ENCODE measurements around the gene PPP2R2C.

PPP2R2C gene

DNA sequence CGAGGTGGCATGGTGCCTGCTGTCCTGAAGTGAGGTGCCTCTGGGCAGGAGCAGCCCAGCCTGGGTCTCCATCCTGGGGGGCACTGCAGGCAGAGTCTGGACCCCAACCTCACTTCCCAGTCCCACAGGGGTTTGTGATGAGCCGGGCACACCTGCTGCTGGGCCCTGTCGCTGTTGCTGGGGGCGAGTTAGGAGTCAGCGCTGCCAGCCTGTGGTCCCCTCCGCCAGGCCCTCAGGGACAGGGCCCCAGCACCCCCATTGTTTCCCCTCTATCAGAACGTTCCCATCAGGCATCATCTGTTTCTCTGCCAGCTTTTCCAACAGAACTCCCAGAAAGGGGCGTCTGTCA is 179.3 kb downstream of the PPP2R2C start (continued):
- TF ChIP-seq ZNF19 (tag by site-specific recombination; IDR thresholded peaks at IDR 0.05; ENCODE audit: low read depth), result no peak
- no peak for TF ChIP-seq ZNF174 (tag by site-specific recombination; IDR thresholded peaks at IDR 0.05)
- no peak for TF ChIP-seq ZNF843 (tag by site-specific recombination; IDR thresholded peaks at IDR 0.05)
- TF ChIP-seq, protein P1, sequence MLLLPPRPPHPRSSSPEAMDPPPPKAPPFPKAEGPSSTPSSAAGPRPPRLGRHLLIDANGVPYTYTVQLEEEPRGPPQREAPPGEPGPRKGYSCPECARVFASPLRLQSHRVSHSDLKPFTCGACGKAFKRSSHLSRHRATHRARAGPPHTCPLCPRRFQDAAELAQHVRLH (tag by site-specific recombination; IDR thresholded peaks at IDR 0.05), result no peak
- TF ChIP-seq ZNF514 (tag by site-specific recombination; IDR thresholded peaks at IDR 0.05), result no peak
- no peak for TF ChIP-seq ZNF16 (tag by site-specific recombination; IDR thresholded peaks at IDR 0.05; ENCODE audit: low read depth)
- TF ChIP-seq ZNF426 (tag by site-specific recombination; IDR thresholded peaks at IDR 0.05), result no peak

DNA sequence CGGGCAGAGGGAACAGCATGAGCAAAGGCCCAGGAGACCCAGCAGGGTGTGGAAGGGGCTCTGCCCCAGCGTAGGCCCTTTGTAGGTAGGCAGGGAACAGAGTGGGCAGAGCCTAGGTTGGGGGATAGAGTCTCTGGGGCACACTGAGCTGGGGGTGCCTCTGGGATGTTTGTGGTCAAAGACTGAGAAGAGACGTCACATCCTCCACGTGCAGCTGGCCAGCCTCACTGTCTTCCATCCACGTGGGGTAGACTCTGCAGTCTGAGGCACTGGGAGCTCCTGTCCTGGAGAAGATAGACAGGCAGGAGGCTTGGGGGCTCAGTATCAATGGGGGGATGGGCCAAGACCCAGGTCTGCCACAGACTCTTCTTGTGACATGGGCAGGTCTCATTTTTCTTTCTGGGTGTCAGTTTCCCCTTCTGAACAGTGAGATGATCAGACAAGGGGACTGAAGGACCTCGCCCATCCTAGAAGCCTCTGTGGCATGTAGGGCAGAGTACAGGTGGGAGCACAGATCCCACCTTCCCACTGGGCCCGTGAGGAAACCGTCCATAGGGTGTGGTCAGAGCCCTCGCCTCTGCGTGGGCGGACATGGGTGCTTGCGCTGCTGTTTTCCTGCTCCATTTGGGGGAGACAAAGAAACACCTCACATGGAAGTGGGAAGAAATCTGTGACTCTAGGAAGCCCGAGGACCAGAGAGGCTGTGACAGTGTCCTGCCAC is 179.9 kb downstream of the PPP2R2C start:
- H3K36me3 ChIP-seq (ENCODE audit: control insufficient read depth in 2 of 2, insufficient read depth in 1 of 2, low read length in 2 of 2), result peaks cover 0 to 69% of the 10 kb centered on the region in 2 experiments; a peak in 1 of 3 replicates
- no peak overlapping the region for H3K4me3 ChIP-seq (ENCODE audit: low read depth, low read length)
- no peaks in the 10 kb centered on the region for H3K9me3 ChIP-seq (ENCODE audit: control insufficient read depth, insufficient read depth, low read depth, low read length)
- TF ChIP-seq TCF7L2 (IDR thresholded peaks at IDR 0.05; ENCODE audit: borderline replicate concordance, low read depth, low read length), result no peak
- TF ChIP-seq, protein P2, sequence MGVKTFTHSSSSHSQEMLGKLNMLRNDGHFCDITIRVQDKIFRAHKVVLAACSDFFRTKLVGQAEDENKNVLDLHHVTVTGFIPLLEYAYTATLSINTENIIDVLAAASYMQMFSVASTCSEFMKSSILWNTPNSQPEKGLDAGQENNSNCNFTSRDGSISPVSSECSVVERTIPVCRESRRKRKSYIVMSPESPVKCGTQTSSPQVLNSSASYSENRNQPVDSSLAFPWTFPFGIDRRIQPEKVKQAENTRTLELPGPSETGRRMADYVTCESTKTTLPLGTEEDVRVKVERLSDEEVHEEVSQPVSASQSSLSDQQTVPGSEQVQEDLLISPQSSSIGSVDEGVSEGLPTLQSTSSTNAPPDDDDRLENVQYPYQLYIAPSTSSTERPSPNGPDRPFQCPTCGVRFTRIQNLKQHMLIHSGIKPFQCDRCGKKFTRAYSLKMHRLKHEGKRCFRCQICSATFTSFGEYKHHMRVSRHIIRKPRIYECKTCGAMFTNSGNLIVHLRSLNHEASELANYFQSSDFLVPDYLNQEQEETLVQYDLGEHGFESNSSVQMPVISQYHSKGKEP (tag by site-specific recombination; IDR thresholded peaks at IDR 0.05), result no peak
- TF ChIP-seq, protein P3, sequence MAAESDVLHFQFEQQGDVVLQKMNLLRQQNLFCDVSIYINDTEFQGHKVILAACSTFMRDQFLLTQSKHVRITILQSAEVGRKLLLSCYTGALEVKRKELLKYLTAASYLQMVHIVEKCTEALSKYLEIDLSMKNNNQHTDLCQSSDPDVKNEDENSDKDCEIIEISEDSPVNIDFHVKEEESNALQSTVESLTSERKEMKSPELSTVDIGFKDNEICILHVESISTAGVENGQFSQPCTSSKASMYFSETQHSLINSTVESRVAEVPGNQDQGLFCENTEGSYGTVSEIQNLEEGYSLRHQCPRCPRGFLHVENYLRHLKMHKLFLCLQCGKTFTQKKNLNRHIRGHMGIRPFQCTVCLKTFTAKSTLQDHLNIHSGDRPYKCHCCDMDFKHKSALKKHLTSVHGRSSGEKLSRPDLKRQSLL (tag by site-specific recombination; IDR thresholded peaks at IDR 0.05), result no peak
- TF ChIP-seq ZNF600 (tag by site-specific recombination; IDR thresholded peaks at IDR 0.05), result no peak
- TF ChIP-seq ZSCAN16 (tag by site-specific recombination; IDR thresholded peaks at IDR 0.05), result no peak
- no peak for TF ChIP-seq ZNF324 (tag by site-specific recombination; IDR thresholded peaks at IDR 0.05)
- no peak for TF ChIP-seq ZNF768 (tag by site-specific recombination; IDR thresholded peaks at IDR 0.05)
- TF ChIP-seq ZNF132 (tag by site-specific recombination; IDR thresholded peaks at IDR 0.05; ENCODE audit: borderline replicate concordance), result no peak
- ChIA-PET POLR2A (no interaction called here), CTCF (no interaction called here)
- no peaks in the 10 kb centered on the region for H3K4me1 ChIP-seq (ENCODE audit: control insufficient read depth, insufficient read depth, low read length)
- no peak overlapping the region for H3K27ac ChIP-seq (ENCODE audit: extremely low read depth, low read depth, low read length)

DNA sequence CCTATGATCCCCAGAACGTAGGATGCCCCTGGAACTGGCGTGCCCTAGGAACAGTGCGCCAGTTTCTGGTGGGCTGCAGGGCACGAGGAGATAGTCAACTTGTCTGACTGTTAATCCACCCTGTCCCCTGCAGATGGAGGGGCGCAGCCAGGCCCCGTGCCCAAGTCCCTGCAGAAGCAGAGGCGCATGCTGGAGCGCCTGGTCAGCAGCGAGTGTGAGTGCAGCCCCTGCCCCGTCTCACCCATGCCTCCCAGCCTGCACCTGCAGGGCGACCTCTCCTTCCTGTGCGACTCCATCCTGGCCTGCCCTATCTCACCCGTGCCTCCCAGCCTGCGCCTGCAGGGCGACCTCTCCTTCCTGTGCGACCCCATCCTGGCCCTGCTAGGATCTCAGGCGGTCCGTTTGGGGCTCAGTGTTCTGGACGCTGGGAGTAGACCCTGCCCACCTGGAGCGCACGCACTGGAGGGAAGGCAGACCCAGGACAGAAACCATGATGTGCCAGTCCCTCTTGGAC is 180.6 kb downstream of the PPP2R2C start:
- no peak overlapping the region for H3K27ac ChIP-seq (ENCODE audit: extremely low read depth, low read depth, low read length)
- no peaks in the 10 kb centered on the region for H3K9me3 ChIP-seq (ENCODE audit: control insufficient read depth, insufficient read depth, low read depth, low read length)
- H3K36me3 ChIP-seq (ENCODE audit: control insufficient read depth in 2 of 2, insufficient read depth in 1 of 2, low read length in 2 of 2), result peaks cover 0 to 70% of the 10 kb centered on the region in 2 experiments; a peak in 1 of 3 replicates
- TF ChIP-seq ZNF184 (tag by site-specific recombination; IDR thresholded peaks at IDR 0.05), result no peak
- TF ChIP-seq KLF9 (tag by site-specific recombination; IDR thresholded peaks at IDR 0.05; ENCODE audit: low read depth), result no peak
- TF ChIP-seq KLF1 (tag by site-specific recombination; IDR thresholded peaks at IDR 0.05), result no peak
- TF ChIP-seq ZNF658 (tag by site-specific recombination; IDR thresholded peaks at IDR 0.05), result no peak
- no peak for TF ChIP-seq ZNF596 (tag by site-specific recombination; IDR thresholded peaks at IDR 0.05)
- TF ChIP-seq OVOL3 (tag by site-specific recombination; IDR thresholded peaks at IDR 0.05), result no peak
- TF ChIP-seq ZNF133 (tag by site-specific recombination; IDR thresholded peaks at IDR 0.05), result no peak
- TF ChIP-seq ZNF626 (tag by site-specific recombination; IDR thresholded peaks at IDR 0.05), result no peak
- TF ChIP-seq ZNF623 (tag by site-specific recombination; IDR thresholded peaks at IDR 0.05), result no peak
- no peak for TF ChIP-seq YY1 (tag by site-specific recombination; IDR thresholded peaks at IDR 0.05)
- TF ChIP-seq HOXD13 (CRISPR knock-in tag; IDR thresholded peaks at IDR 0.05; ENCODE audit: borderline replicate concordance), result no peak
- no peak for TF ChIP-seq ZNF560 (tag by site-specific recombination; IDR thresholded peaks at IDR 0.05; ENCODE audit: borderline replicate concordance)
- TF ChIP-seq ZNF639 (tag by site-specific recombination; IDR thresholded peaks at IDR 0.05), result no peak
- no peak for TF ChIP-seq ZNF280C (tag by site-specific recombination; IDR thresholded peaks at IDR 0.05)
- ChIA-PET POLR2A (no interaction called here), CTCF (no interaction called here)
- H3K4me3 ChIP-seq (ENCODE audit: low read depth, low read length), result no peak overlapping the region
- H3K4me1 ChIP-seq (ENCODE audit: control insufficient read depth, insufficient read depth, low read length), result no peaks in the 10 kb centered on the region
